GM23338 (cell line): ENCODE measurements around the gene NPLOC4. TPM values are rescaled to one million over a fixed set of nuclear protein-coding genes. Genes with fewer than 3 reads are reported as not detected.

ENCODE experiments used
- ATAC-seq: fragments of 200-7000 bp; cut with Tn5 transposase; 3 replicates; pipeline ENCODE4 v1.9.1; 2020
- DNase-seq: peaks from one replicate; pipeline ENCODE4 v3.0.0-alpha.2; 2015; ENCODE audit warnings: low spot score
- H2AFZ ChIP-seq: fragments of 200-600 bp; sonication (generic); 2 replicates; pipeline ENCODE4 v1.8.0; 2016; ENCODE audit warnings: antibody characterized with exemption, mild to moderate bottlenecking, moderate library complexity
- H3F3A ChIP-seq: fragments of 200-600 bp; sonication (generic); replicated peaks from 2 replicates; pipeline ENCODE4 v1.8.0; 2017; ENCODE audit warnings: antibody characterized with exemption, mixed run types, low read depth
- H3K27ac ChIP-seq: fragments of 200-600 bp; sonication (generic); 2 replicates; pipeline ENCODE4 v1.6.1; 2016; ENCODE audit warnings: low read depth
- H3K27me3 ChIP-seq: fragments of 200-600 bp; sonication (generic); 2 replicates; pipeline ENCODE4 v1.8.0; 2016; ENCODE audit warnings: mild to moderate bottlenecking, mixed run types, moderate library complexity; ENCODE audit not compliant: insufficient read depth
- H3K36me3 ChIP-seq: fragments of 200-600 bp; sonication (generic); 2 replicates; pipeline ENCODE4 v1.8.0; 2016; ENCODE audit warnings: mild to moderate bottlenecking; ENCODE audit not compliant: insufficient read depth
- H3K4me1 ChIP-seq: fragments of 200-600 bp; sonication (generic); 2 replicates; pipeline ENCODE4 v1.8.0; 2016; ENCODE audit warnings: mild to moderate bottlenecking, moderate library complexity; ENCODE audit not compliant: insufficient read depth
- H3K4me2 ChIP-seq: fragments of 200-600 bp; sonication (generic); 2 replicates; pipeline ENCODE4 v1.7.1; 2017; ENCODE audit warnings: mixed run types
- H3K4me3 ChIP-seq: fragments of 200-600 bp; sonication (generic); 2 replicates; pipeline ENCODE4 v1.6.1; 2016; ENCODE audit warnings: mixed run types
- H3K79me2 ChIP-seq: fragments of 200-600 bp; sonication (generic); replicated peaks from 2 replicates; pipeline ENCODE4 v1.8.0; 2017; ENCODE audit warnings: mild to moderate bottlenecking; ENCODE audit not compliant: insufficient read depth
- H3K9me2 ChIP-seq: fragments of 200-600 bp; sonication (generic); 2 replicates; pipeline ENCODE4 v1.8.0; 2017; ENCODE audit not compliant: insufficient read depth
- H4K20me1 ChIP-seq: fragments of 200-600 bp; sonication (generic); replicated peaks from 2 replicates; pipeline ENCODE4 v1.8.0; 2017; ENCODE audit warnings: mild to moderate bottlenecking; ENCODE audit not compliant: insufficient read depth
- H3K27ac Mint-ChIP-seq: 2 replicates; pipeline ENCODE4 v1.8.0; 2020; ENCODE audit warnings: inconsistent platforms, mild to moderate bottlenecking, moderate library complexity, mixed read lengths
- H3K27me3 Mint-ChIP-seq: 3 replicates; pipeline ENCODE4 v1.8.0; 2022; ENCODE audit warnings: low read depth, mild to moderate bottlenecking, moderate library complexity, mixed read lengths, inconsistent platforms; ENCODE audit not compliant: insufficient read depth, poor library complexity
- H3K36me3 Mint-ChIP-seq: 3 replicates; pipeline ENCODE4 v1.8.0; 2021; ENCODE audit warnings: low read depth, mild to moderate bottlenecking, inconsistent platforms, moderate library complexity, mixed read lengths
- H3K4me1 Mint-ChIP-seq: 3 replicates; pipeline ENCODE4 v1.8.0; 2020; ENCODE audit warnings: mild to moderate bottlenecking, inconsistent platforms, mixed read lengths
- H3K4me3 Mint-ChIP-seq: 3 replicates; pipeline ENCODE4 v1.8.0; 2021; ENCODE audit warnings: moderate library complexity, mild to moderate bottlenecking, inconsistent platforms, mixed read lengths
- H3K9me3 Mint-ChIP-seq: 3 replicates; pipeline ENCODE4 v1.8.0; 2020; ENCODE audit warnings: moderate library complexity, mild to moderate bottlenecking, inconsistent platforms, mixed read lengths
- CREB1 ChIP-seq: fragments of 250-450 bp; sonication (Bioruptor Pico); IDR thresholded peaks from 2 replicates; pipeline ENCODE4 v1.5.0; 2020; ENCODE audit warnings: low read depth, mild to moderate bottlenecking, moderate library complexity
- CTCF ChIP-seq, 2 experiments: fragments of 200-600 bp in 1 of 2; sonication (generic) in 1 of 2; conservative IDR thresholded peaks; 2 replicates each; pipeline versions ENCODE4 v1.5.1 to v1.6.1; 2016 to 2017; ENCODE audit warnings: antibody characterized with exemption in 2 of 2, low read depth in 2 of 2, mild to moderate bottlenecking in 2 of 2, moderate library complexity in 1 of 2
- ETS1 ChIP-seq: IDR thresholded peaks from 2 replicates; pipeline ENCODE4 v1.6.1; 2016; ENCODE audit warnings: antibody characterized with exemption
- EZH2 ChIP-seq: fragments of 200-600 bp; sonication (generic); IDR thresholded peaks from one replicate; pipeline ENCODE4 v1.8.0; 2017; ENCODE audit warnings: antibody characterized with exemption, mild to moderate bottlenecking, low read depth; ENCODE audit not compliant: unreplicated experiment
- EZH2phosphoT487 ChIP-seq: fragments of 200-600 bp; sonication (generic); IDR thresholded peaks from one replicate; pipeline ENCODE4 v1.8.1; 2018; ENCODE audit warnings: antibody characterized with exemption; ENCODE audit not compliant: unreplicated experiment
- JUNB ChIP-seq: IDR thresholded peaks from one replicate; pipeline ENCODE4 v1.6.1; 2016; ENCODE audit warnings: antibody characterized with exemption; ENCODE audit not compliant: unreplicated experiment
- NANOG ChIP-seq: IDR thresholded peaks from 2 replicates; pipeline ENCODE4 v1.6.1; 2016; ENCODE audit warnings: antibody characterized with exemption, borderline replicate concordance
- POLR2AphosphoS5 ChIP-seq: IDR thresholded peaks from 2 replicates; pipeline ENCODE4 v1.6.1; 2016; ENCODE audit warnings: antibody characterized with exemption, low read depth
- REST ChIP-seq: IDR thresholded peaks from one replicate; pipeline ENCODE4 v1.6.1; 2018; ENCODE audit warnings: antibody characterized with exemption; ENCODE audit not compliant: unreplicated experiment
- STAT1 ChIP-seq: IDR thresholded peaks from one replicate; pipeline ENCODE4 v1.6.1; 2016; ENCODE audit warnings: antibody characterized with exemption; ENCODE audit not compliant: unreplicated experiment
- ZNF114 ChIP-seq: fragments of 250-450 bp; sonication (Bioruptor Pico); IDR thresholded peaks from 2 replicates; pipeline ENCODE4 v1.5.0; 2020; ENCODE audit warnings: mild to moderate bottlenecking, moderate library complexity
- ZNF331 ChIP-seq: fragments of 250-450 bp; sonication (Bioruptor Pico); IDR thresholded peaks from 2 replicates; pipeline ENCODE4 v1.5.0; 2020; ENCODE audit warnings: low read depth, mild to moderate bottlenecking, moderate library complexity
- ZNF462 ChIP-seq: fragments of 250-450 bp; sonication (Bioruptor Pico); IDR thresholded peaks from 2 replicates; pipeline ENCODE4 v1.5.0; 2020; ENCODE audit warnings: mild to moderate bottlenecking, moderate library complexity
- polyA plus RNA-seq: library from polyadenylated mRNA; unstranded; fragments of >200 nt; fragmentation: Nextera tagmentation; extraction: Ambion mirVana; gene quantifications from 2 replicates; pipeline ENCODE4 v1.2.1, GENCODE V29; 2016
- total RNA-seq: library from RNA; depleted of rRNA; stranded (reverse); fragments of >200 nt; shearing (Covaris generic); gene quantifications from 2 replicates; pipeline ENCODE4 v1.2.3, GENCODE V29; 2014

The NPLOC4 gene
- total and polyA plus RNA-seq, 2 experiments from 2014 or later, result 24.1 to 79.1 TPM

- Mint-ChIP-seq H3K4me1 (peaks cover 12% of the 10 kb centered on the region), H3K27me3 (peaks cover 11% of the 10 kb centered on the region), H3K4me3 (peak overlapping the region; percentile 92), H3K36me3 (peaks cover 28% of the 10 kb centered on the region), H3K27ac (peak overlapping the region; percentile 71), H3K9me3 (no peaks in the 10 kb centered on the region; the same call in 2 of the 3 replicates)
- Histone ChIP-seq H3K4me3 (peak overlapping the region; percentile 96), H3K4me1 (peaks cover 6% of the 10 kb centered on the region), H4K20me1 (peaks cover 8% of the 10 kb centered on the region; the same call in 1 of the 2 replicates), H3F3A (peaks cover 18% of the 10 kb centered on the region), H3K36me3 (no peaks in the 10 kb centered on the region), H3K4me2 (peak overlapping the region; percentile 93), H2AFZ (no peak overlapping the region), H3K27me3 (no peaks in the 10 kb centered on the region), H3K9me2 (no peaks in the 10 kb centered on the region), H3K27ac (no peak overlapping the region), H3K79me2 (peaks cover 48% of the 10 kb centered on the region)
- TF ChIP-seq JUNB, result no peak
- no peak for TF ChIP-seq ZNF331 (CRISPR knock-in tag)
- no peak for TF ChIP-seq ZNF114
- no peak for TF ChIP-seq REST
- TF ChIP-seq POLR2AphosphoS5, result no peak
- TF ChIP-seq EZH2, result no peak
- TF ChIP-seq EZH2phosphoT487, result no peak
- no peak for TF ChIP-seq CREB1
- TF ChIP-seq ETS1, result no peak
- no peak for TF ChIP-seq ZNF462
- no peak for TF ChIP-seq CTCF (conservative IDR thresholded peaks at IDR 0.05; ENCODE audit: low read depth in 2 of 2)
- no peak for TF ChIP-seq STAT1
- no peak for TF ChIP-seq NANOG
- no peak for DNase-seq
- no peak; the same call in 2 of the 3 replicates for ATAC-seq
Observed at GRCh38 chr17:81682565-81683207, 45.8 kb upstream of the NPLOC4 start.
